Smooth muscle cell (in vitro differentiated cells): ENCODE results near the gene SGMS2. TPM values are rescaled to one million over a fixed set of nuclear protein-coding genes. Genes with fewer than 3 reads are reported as not detected.

Experiments used
- DNase-seq: peaks from one replicate; lab custom pipeline; 2025; ENCODE audit not compliant: unreplicated experiment; lab: John Stamatoyannopoulos, UW
- H2AFZ ChIP-seq: fragments of 200-600 bp; sonication (generic); 2 replicates; pipeline ENCODE4 v1.6.0; 2016; ENCODE audit warnings: antibody characterized with exemption, low read depth, mild to moderate bottlenecking
- H3F3A ChIP-seq: fragments of 200-600 bp; sonication (generic); 2 replicates; pipeline ENCODE4 v1.6.0; 2017; ENCODE audit warnings: antibody characterized with exemption, low read depth
- H3K27ac ChIP-seq: fragments of 200-600 bp; sonication (generic); 2 replicates; pipeline ENCODE4 v1.5.1; 2016; ENCODE audit warnings: low read depth, mild to moderate bottlenecking
- H3K27me3 ChIP-seq: fragments of 200-600 bp; sonication (generic); 2 replicates; pipeline ENCODE4 v1.6.1; 2016; ENCODE audit warnings: low read depth, mild to moderate bottlenecking
- H3K36me3 ChIP-seq: fragments of 200-600 bp; sonication (generic); 2 replicates; pipeline ENCODE4 v1.5.1; 2016; ENCODE audit warnings: low read depth
- H3K4me1 ChIP-seq: fragments of 200-600 bp; sonication (generic); 2 replicates; pipeline ENCODE4 v1.5.1; 2016; ENCODE audit warnings: low read depth
- H3K4me2 ChIP-seq: fragments of 200-600 bp; sonication (generic); 2 replicates; pipeline ENCODE4 v1.6.0; 2016; ENCODE audit warnings: mild to moderate bottlenecking
- H3K4me3 ChIP-seq: fragments of 200-600 bp; sonication (generic); 2 replicates; pipeline ENCODE4 v1.5.1; 2016; ENCODE audit warnings: mild to moderate bottlenecking
- H3K79me2 ChIP-seq: fragments of 200-600 bp; sonication (generic); 2 replicates; pipeline ENCODE4 v1.6.0; 2016; ENCODE audit warnings: low read depth, mild to moderate bottlenecking
- H3K9ac ChIP-seq: fragments of 200-600 bp; sonication (generic); 2 replicates; pipeline ENCODE4 v1.6.0; 2016; ENCODE audit warnings: low read depth
- H3K9me3 ChIP-seq: fragments of 200-600 bp; sonication (generic); replicated peaks from 2 replicates; pipeline ENCODE4 v1.5.1; 2016; ENCODE audit warnings: low read depth
- H4K20me1 ChIP-seq: fragments of 200-600 bp; sonication (generic); 2 replicates; pipeline ENCODE4 v1.6.0; 2016; ENCODE audit warnings: low read depth
- CTCF ChIP-seq: fragments of 200-600 bp; sonication (generic); IDR thresholded peaks from 2 replicates; pipeline ENCODE4 v1.5.1; 2017; ENCODE audit warnings: borderline replicate concordance, mild to moderate bottlenecking, antibody characterized with exemption; ENCODE audit not compliant: insufficient read depth, poor library complexity, severe bottlenecking
- WGBS: methylation state at CpG from one replicate; pipeline ENCODE4 v1.1.7; 2016; ENCODE audit warnings: low lambda C conversion rate; 5-methylcytosine and 5-hydroxymethylcytosine counted together
- polyA plus RNA-seq: library from polyadenylated mRNA; unstranded; fragments of >200 nt; fragmentation: Nextera tagmentation; extraction: Ambion mirVana; gene quantifications from 2 replicates; pipeline ENCODE4 v1.2.1, GENCODE V29; 2016
- total RNA-seq: library from RNA; depleted of rRNA; stranded (reverse); fragments of >200 nt; gene quantifications from 2 replicates; pipeline ENCODE4 v1.2.3, GENCODE V29; 2014

Gene SGMS2
- total and polyA plus RNA-seq, 2 experiments from 2014 or later = 16.2 to 55.5 TPM

GRCh38 chr4:107896646-107897045 is 71.9 kb downstream of the SGMS2 start:
- 76% methylated on average over 1 of the region's 1 CpG for WGBS
- DNase-seq = no peak
- no peak overlapping the region for H3K4me3 ChIP-seq
- no peaks in the 10 kb centered on the region for H3K27me3 ChIP-seq
- H3K27ac ChIP-seq = peak overlapping the region; percentile 81
- peaks cover 7% of the 10 kb centered on the region for H3K4me1 ChIP-seq
- peak overlapping the region; percentile 21 for H3K4me2 ChIP-seq
- no peaks in the 10 kb centered on the region for H3K9me3 ChIP-seq
- H3K36me3 ChIP-seq = no peaks in the 10 kb centered on the region
- no peaks in the 10 kb centered on the region for H3F3A ChIP-seq
- no peak for TF ChIP-seq CTCF
- H3K79me2 ChIP-seq = no peaks in the 10 kb centered on the region
- no peak overlapping the region for H3K9ac ChIP-seq
- no peak overlapping the region for H2AFZ ChIP-seq
- H4K20me1 ChIP-seq = no peaks in the 10 kb centered on the region

- Histone ChIP-seq H3K9me3 (no peaks in the 10 kb centered on the region), H3K4me2 (no peak overlapping the region), H2AFZ (no peak overlapping the region), H3F3A (no peaks in the 10 kb centered on the region), H3K27ac (peak overlapping the region; percentile 11), H3K9ac (no peak overlapping the region), H4K20me1 (no peaks in the 10 kb centered on the region), H3K27me3 (no peaks in the 10 kb centered on the region), H3K4me3 (no peak overlapping the region), H3K4me1 (peaks cover 7% of the 10 kb centered on the region), H3K79me2 (no peaks in the 10 kb centered on the region), H3K36me3 (no peaks in the 10 kb centered on the region)
- DNase-seq = no peak
- no peak for TF ChIP-seq CTCF
These were observed 73.1 kb downstream of the SGMS2 start for GRCh38 chr4:107897823-107898222.

- Histone ChIP-seq H2AFZ (no peak overlapping the region), H4K20me1 (no peaks in the 10 kb centered on the region), H3K9ac (no peak overlapping the region), H3K79me2 (no peaks in the 10 kb centered on the region), H3K9me3 (no peaks in the 10 kb centered on the region), H3K4me3 (no peak overlapping the region), H3K4me1 (no peaks in the 10 kb centered on the region), H3K27ac (peak overlapping the region; percentile 48), H3K4me2 (no peak overlapping the region), H3K36me3 (peaks cover 3% of the 10 kb centered on the region), H3F3A (no peaks in the 10 kb centered on the region), H3K27me3 (no peaks in the 10 kb centered on the region)
- TF ChIP-seq CTCF = no peak
- 91% methylated on average over 4 of the region's 4 CpGs for WGBS
- no peak for DNase-seq
These were observed 75.3 kb downstream of the SGMS2 start for GRCh38 chr4:107900067-107900466.

- TF ChIP-seq CTCF = no peak
- Histone ChIP-seq H3K27ac (peak overlapping the region; percentile 48), H2AFZ (no peak overlapping the region), H3K27me3 (no peaks in the 10 kb centered on the region), H3K4me1 (no peaks in the 10 kb centered on the region), H3K4me3 (no peak overlapping the region), H3F3A (no peaks in the 10 kb centered on the region), H3K9me3 (no peaks in the 10 kb centered on the region), H4K20me1 (no peaks in the 10 kb centered on the region), H3K79me2 (no peaks in the 10 kb centered on the region), H3K36me3 (peaks cover 3% of the 10 kb centered on the region), H3K4me2 (no peak overlapping the region), H3K9ac (no peak overlapping the region)
- WGBS = 71% methylated on average over 3 of the region's 3 CpGs
- DNase-seq = no peak
These were observed 75.8 kb downstream of the SGMS2 start for GRCh38 chr4:107900508-107900907.
